Fibroblast of lung (primary cell): ENCODE results near the gene DAAM1.

Experiments
- CTCF ChIP-seq, 2 donors: IDR thresholded peaks in 1 of 2; conservative IDR thresholded peaks in 1 of 2; 1 replicate in 1 of 2; 2 replicates in 1 of 2; pipeline ENCODE4 v1.5.1; 2011 to 2012; ENCODE audit warnings: low read length in 2 of 2, control low read depth in 1 of 2, inconsistent platforms in 1 of 2, low read depth in 1 of 2, mild to moderate bottlenecking in 1 of 2
- EZH2 ChIP-seq: IDR thresholded peaks from 2 replicates; pipeline ENCODE4 v1.5.1; 2012; ENCODE audit warnings: low read length, control low read depth, mild to moderate bottlenecking; ENCODE audit errors: missing control alignments

DNA sequence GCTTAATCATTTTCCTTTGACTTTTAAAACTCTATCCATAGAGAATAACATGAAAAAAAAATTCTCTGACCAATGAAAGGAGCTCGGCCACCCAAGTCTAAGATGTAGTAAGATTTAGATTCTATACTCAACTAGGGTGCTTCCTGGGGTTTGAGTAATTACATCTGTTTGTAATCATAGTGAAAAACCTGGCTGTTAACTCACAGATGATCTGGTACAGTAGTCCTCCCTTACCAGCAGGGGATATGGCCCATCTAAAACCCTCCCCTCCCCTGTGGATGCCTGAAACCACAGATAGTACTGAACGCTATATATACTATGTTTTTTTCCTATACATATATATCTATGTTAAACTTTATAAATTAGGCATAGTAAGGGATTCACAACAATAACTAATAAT lies 89.2 kb downstream of the DAAM1 start:
- TF ChIP-seq CTCF (conservative IDR thresholded peaks at IDR 0.05 in 1 of 2, IDR thresholded peaks at IDR 0.05 in 1 of 2; ENCODE audit: low read depth in 1 of 2, low read length in 2 of 2) (no peak), EZH2 (no peak)
